IgD-negative memory B cell (primary cell): ENCODE measurements around the gene ABCG4. TPM values are rescaled to one million over a fixed set of nuclear protein-coding genes. Genes with fewer than 3 reads are reported as not detected.
"Not testable (repeated sequence)": the region's sequence is repeated elsewhere in the genome, so short reads cannot be mapped to it uniquely, and the experiment has no call there.

ENCODE experiments used
- H3K27ac Mint-ChIP-seq, 3 donors: one replicate each; pipeline ENCODE4 v1.8.0; 2020 to 2022; ENCODE audit warnings: mild to moderate bottlenecking in 3 of 3, mixed read lengths in 3 of 3, moderate library complexity in 1 of 3
- H3K27me3 Mint-ChIP-seq: one replicate; pipeline ENCODE4 v1.8.0; 2021; ENCODE audit warnings: mixed read lengths
- H3K36me3 Mint-ChIP-seq: one replicate; pipeline ENCODE4 v1.8.0; 2020; ENCODE audit warnings: mild to moderate bottlenecking, mixed read lengths
- H3K4me1 Mint-ChIP-seq, 3 donors: one replicate each; pipeline ENCODE4 v1.8.0; 2020 to 2022; ENCODE audit warnings: mixed read lengths in 3 of 3, mild to moderate bottlenecking in 1 of 3
- H3K4me3 Mint-ChIP-seq, 4 donors: one replicate each; pipeline ENCODE4 v1.8.0; 2020 to 2022; ENCODE audit warnings: mild to moderate bottlenecking in 4 of 4, mixed read lengths in 4 of 4, moderate library complexity in 3 of 4
- H3K9me3 Mint-ChIP-seq, 3 donors: one replicate each; pipeline ENCODE4 v1.8.0; 2020 to 2021; ENCODE audit warnings: mixed read lengths in 3 of 3, mild to moderate bottlenecking in 1 of 3
- polyA plus RNA-seq: library from polyadenylated mRNA; unstranded; fragments of 300-500 nt; fragmentation: Illumina TruSeq; gene quantifications from one replicate; pipeline ENCODE4 v1.2.3, GENCODE V29; 2021

The ABCG4 gene
- polyA plus RNA-seq, 1 donor from 2014 or later, result not detected

DNA sequence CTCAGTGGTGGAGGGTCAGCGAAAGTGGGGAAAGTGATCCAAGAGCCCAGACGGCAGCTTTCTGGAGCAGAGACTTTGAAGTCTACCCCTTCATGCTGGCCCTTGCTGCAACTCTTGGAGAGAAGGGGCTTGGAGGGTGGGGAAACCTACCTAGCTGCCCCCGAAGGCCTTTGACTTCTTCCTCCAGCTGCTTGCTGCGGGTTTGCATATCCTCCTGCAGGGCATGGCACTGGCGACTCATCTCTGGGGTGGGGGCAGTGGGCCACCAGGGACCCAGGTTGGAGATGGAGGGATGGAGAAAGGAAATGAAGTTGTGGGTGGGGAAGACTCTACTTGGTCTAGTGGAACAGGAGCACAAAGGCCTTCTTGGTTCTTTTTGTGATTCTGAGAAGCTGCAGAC is 44.1 kb downstream of the ABCG4 start:
- Mint-ChIP-seq H3K9me3 (no peaks in the 10 kb centered on the region), H3K27ac (no peak overlapping the region), H3K4me3 (no peak overlapping the region), H3K27me3 (peaks cover 1% of the 10 kb centered on the region), H3K36me3 (no peaks in the 10 kb centered on the region), H3K4me1 (peaks cover 3 to 5% (median 5%) of the 10 kb centered on the region in 3 donors)

DNA sequence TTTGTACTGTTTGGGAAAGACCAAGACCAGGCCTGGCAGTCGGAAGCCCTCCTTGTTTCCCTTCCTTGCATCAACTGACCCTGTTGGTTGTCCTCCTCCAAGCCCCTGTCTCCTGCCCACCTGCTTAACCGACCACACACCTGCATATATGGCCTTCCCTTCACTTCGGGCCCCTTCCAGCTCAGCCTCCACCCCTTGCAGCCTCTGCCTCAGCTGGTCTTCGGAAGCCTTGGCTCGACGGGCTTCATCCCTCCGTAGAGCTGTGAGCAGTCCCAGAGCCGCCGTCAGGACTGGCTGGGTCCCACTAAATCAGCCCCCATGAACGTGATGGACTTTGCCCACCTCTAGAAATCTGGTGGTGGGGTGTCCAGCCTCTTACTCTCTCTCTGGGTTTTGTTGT is 44.8 kb downstream of the ABCG4 start:
- Mint-ChIP-seq H3K4me1 (peaks cover 3 to 5% (median 5%) of the 10 kb centered on the region in 3 donors), H3K4me3 (no peak overlapping the region), H3K36me3 (no peaks in the 10 kb centered on the region), H3K27me3 (peaks cover 1% of the 10 kb centered on the region), H3K9me3 (no peaks in the 10 kb centered on the region), H3K27ac (no peak overlapping the region)

DNA sequence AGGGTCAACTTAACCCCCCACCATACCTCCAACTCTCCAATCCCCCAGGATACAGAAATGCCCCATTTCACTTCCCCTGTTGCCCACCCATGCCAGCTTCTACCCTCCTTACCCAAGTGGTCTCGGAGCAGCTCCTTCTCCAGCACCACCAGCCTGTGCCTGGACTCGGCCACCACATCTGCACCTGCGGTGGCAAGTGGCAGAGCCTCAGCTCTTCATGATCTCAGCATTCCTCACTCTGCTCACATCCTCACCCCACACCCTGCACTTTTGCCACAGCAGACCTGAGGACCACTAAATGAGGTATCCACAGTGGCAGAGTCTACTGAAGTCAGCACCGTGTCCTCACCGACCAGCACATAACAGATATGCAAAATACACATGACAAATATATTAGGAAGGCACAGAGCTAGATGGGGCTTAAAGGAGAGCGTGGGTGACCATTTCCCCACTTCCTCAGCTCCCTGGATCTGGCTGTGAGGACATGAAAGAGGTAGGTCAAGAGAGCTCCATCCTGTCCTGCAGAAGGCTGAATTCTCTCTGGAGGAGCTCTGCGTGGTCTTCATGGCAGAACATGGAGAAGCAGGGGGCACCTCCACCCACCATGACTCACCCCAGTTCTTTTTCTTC is 46.1 kb downstream of the ABCG4 start:
- H3K27ac Mint-ChIP-seq, result no peak overlapping the region
- peaks cover 3 to 5% (median 5%) of the 10 kb centered on the region in 3 donors for H3K4me1 Mint-ChIP-seq
- peaks cover 1% of the 10 kb centered on the region for H3K27me3 Mint-ChIP-seq

DNA sequence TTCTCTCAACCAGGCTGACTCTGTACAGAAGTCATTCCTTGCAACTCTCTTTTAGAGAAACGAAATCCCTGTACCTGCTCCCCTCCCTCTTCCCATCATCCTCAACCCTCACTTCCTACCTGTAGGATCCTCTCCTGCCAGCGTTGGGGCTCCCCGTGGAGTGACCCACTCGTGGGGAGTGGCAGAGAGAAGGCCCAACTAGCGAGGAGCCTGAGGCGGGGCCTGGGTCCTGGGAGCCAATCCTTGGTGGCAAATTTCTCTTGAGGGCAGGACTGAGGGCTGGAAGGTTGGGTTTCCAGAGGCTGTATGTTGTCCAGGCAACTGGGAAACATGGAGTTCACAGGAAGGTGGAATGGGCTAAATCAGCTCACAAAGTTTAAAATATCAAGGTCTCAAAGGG is 46.8 kb downstream of the ABCG4 start:
- H3K27me3 Mint-ChIP-seq, result peaks cover 1% of the 10 kb centered on the region
- H3K4me1 Mint-ChIP-seq, result peaks cover 3 to 5% (median 5%) of the 10 kb centered on the region in 3 donors
- no peak overlapping the region for H3K4me3 Mint-ChIP-seq
- no peaks in the 10 kb centered on the region for H3K9me3 Mint-ChIP-seq
- no peaks in the 10 kb centered on the region for H3K36me3 Mint-ChIP-seq
- H3K27ac Mint-ChIP-seq, result no peak overlapping the region

More for the DNA sequence above, 46.1 kb downstream of the ABCG4 start:
- Mint-ChIP-seq H3K36me3 (no peaks in the 10 kb centered on the region), H3K4me3 (peak overlapping the region in 2 of 4 donors; percentile 4 to 63), H3K9me3 (no peaks in the 10 kb centered on the region)

DNA sequence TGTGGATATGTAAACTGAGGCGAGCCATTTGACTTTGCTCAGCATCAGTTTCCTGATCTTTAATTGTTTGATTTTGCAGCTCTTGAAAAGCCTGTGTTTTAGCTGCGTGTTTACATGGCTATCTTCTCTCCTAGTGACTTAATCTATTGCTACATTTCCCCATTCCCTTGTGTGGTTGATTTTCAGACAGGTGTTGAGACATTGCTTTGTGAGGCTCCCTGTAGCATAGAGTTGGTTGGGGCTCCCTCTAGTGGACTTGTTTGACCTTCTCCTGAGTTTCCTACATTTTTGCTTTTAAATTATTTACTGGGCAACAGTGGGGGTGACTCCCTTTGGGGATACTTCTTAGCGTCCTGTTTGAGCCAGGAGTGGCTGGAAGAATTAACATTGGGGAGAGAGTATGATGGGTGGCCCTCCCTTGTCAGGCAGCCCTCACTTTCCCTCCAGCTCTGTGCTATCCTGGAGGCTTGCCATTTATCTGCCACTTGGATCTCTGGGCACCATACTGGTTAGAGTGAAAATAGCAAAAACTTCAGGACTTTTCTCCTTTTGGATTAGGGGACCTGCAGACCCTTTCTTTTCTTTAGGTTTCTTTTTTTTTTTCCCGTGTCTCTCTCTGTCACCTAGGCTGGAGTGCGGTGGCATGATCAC is 48.1 kb downstream of the ABCG4 start:
- Mint-ChIP-seq H3K27me3 (peaks cover 1% of the 10 kb centered on the region), H3K4me1 (peaks cover 3 to 5% (median 5%) of the 10 kb centered on the region in 3 donors), H3K4me3 (no peak overlapping the region), H3K36me3 (no peaks in the 10 kb centered on the region), H3K27ac (no peak overlapping the region), H3K9me3 (no peaks in the 10 kb centered on the region)

DNA sequence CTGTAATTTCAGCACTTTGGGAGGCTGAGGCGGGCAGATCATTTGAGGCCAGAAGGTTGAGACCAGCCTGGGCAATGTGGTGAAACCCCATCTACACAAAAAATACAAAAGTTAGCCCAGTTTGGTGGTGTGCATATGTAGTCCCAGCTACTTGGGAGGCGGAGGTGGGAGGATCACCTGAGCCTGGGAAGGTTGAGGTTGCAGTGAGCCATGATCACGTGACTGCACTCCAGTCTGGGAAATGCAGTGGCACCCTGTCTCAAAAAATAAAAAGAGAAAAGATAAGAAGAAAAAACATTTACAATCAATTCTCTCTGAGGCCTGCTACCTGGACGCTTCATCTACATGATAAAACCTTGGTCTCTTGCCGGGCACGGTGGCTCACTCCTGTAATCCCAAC is 50.1 kb downstream of the ABCG4 start:
- peaks cover 1% of the 10 kb centered on the region for H3K27me3 Mint-ChIP-seq
- peaks cover 3 to 5% (median 5%) of the 10 kb centered on the region in 3 donors for H3K4me1 Mint-ChIP-seq
- no peaks in the 10 kb centered on the region for H3K9me3 Mint-ChIP-seq
- no peak overlapping the region for H3K27ac Mint-ChIP-seq
- no peak overlapping the region for H3K4me3 Mint-ChIP-seq
- H3K36me3 Mint-ChIP-seq, result no peaks in the 10 kb centered on the region

DNA sequence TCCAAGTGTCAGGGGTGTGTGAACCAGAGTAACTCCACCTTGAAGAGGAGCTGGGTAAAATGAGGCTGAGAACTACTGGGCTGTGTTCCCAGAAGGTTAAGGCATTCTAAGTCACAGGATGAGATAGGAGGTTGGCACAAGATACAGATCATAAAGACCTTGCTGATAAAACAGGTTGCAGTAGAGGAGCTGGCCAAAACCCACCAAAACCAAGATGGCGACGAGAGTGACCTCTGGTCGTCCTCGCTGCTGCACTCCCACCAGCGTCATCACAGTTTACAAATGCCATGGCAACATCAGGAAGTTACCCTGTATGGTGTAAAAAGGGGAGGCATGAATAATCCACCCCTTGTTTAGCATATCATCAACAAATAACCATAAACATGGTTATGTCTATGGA is 52.4 kb downstream of the ABCG4 start:
- H3K27me3 Mint-ChIP-seq, H3K4me3 Mint-ChIP-seq, H3K27ac Mint-ChIP-seq, H3K9me3 Mint-ChIP-seq, H3K36me3 Mint-ChIP-seq: not testable (repeated sequence)
- peaks cover 12 to 19% (median 14%) of the 10 kb centered on the region in 3 donors for H3K4me1 Mint-ChIP-seq

DNA sequence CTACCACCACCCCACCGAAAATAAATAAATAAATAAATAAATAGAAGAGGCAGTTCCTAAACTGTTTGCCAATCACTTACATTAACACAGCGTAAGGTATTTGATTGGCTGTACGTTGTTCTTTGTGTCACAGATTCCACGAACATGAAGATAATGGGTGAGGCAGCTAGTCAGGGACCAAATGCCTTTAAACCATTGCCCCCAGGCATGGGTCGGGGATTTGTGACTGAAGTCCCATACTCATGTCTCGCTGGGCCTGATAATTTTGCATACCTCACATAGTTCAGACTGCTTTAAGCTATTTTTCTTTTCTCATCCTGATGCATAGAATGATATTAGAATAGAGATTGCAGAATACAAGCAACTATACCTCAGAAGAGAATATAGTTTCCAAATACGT is 53.7 kb downstream of the ABCG4 start:
- Mint-ChIP-seq H3K36me3 (no peaks in the 10 kb centered on the region), H3K4me1 (peaks cover 9 to 20% (median 12%) of the 10 kb centered on the region in 3 donors), H3K9me3 (no peaks in the 10 kb centered on the region), H3K4me3 (peak overlapping the region in 1 of 4 donors; percentile 72), H3K27ac (peak overlapping the region in 1 of 3 donors; percentile 18), H3K27me3 (no peaks in the 10 kb centered on the region)

DNA sequence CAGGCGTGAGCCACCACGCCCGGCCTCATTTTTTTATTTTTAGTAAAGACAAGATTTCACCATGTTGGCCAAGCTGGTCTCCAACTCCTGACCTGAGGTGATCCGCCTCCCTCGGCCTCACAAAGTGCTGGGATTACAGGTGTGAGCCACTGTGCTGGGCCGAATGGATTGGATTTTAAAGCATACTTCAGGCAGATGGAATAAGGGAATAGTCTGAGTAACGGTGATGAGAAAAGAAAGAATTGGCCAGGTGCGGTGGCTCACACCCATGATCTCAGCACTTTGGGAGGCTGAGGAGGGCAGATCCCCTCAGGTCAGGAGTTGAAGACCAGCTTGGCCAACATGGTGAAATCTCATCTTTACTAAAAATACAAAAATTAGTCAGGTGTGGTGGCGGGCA is 55.2 kb downstream of the ABCG4 start:
- Mint-ChIP-seq H3K36me3 (no peaks in the 10 kb centered on the region), H3K27me3 (no peaks in the 10 kb centered on the region), H3K4me1 (peaks cover 17 to 24% (median 22%) of the 10 kb centered on the region in 3 donors), H3K4me3 (peak overlapping the region in 1 of 4 donors; percentile 26), H3K9me3 (no peaks in the 10 kb centered on the region), H3K27ac (no peak overlapping the region)

DNA sequence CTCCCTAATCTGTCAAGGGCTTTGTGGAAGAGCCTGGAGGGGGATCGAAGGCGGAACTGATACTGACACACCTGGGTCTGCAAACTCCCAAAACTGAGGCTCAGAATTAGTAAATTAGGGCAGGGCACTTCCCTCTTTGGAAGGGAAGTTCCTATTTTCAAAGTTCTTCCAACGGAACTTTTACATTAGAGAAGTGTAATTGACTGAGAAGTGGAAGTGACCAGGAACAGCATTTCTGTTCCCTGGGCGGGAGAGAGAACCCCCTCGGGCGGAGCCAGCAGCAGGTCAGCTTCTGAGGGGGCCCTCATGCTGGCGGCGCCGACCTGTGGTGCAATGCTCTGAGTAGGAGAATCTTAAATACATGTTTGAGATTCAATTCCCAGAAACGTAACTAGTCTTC is 56.2 kb downstream of the ABCG4 start:
- Mint-ChIP-seq H3K4me3 (peak overlapping the region; percentile 51 to 99 (median 89)), H3K36me3 (no peaks in the 10 kb centered on the region), H3K4me1 (peaks cover 22 to 29% (median 27%) of the 10 kb centered on the region in 3 donors), H3K27me3 (no peaks in the 10 kb centered on the region), H3K27ac (peak overlapping the region in 2 of 3 donors; percentile 50 to 86), H3K9me3 (no peaks in the 10 kb centered on the region)

DNA sequence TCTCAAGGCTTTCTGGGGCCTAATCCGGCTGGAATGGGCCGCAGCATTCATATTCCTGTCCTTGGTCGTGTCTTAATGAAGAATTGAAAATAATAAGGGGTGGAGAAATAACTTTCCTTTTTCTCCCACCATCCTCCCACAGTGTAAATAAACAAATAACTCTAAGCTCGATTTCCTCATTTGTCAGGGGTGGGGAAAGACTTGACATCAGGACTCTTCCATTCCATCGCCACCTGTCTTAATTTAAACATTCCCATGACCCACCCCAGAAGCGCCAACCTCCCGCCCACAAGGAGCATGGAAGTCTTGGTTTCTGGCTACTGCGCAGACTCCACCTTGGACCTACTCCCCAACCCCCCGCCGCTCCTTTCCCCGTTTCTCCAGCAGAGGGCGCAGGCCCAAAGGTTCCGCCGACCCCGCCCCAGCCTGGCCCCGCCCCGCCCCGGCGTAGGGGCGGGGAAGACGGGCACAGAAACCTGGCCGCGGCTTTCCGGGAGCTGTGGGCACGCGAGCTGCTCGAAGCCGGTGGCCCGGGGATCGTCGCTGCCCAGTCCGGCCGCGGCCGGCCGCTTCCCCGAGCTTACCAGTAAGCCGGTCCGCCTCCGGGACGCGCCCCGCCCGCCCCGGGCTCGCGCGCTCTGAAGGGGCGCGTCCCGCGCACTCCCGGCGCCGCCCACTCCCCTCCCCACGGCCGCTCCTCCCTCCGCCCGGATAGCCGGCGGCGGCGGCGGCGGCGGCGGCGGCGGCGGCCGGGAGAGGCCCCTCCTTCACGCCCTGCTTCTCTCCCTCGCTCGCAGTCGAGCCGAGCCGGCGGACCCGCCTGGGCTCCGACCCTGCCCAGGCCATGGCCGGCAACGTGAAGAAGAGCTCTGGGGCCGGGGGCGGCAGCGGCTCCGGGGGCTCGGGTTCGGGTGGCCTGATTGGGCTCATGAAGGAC is 57.0 kb downstream of the ABCG4 start, which contains the start of gene CBL:
Gene CBL (plus strand): TSS at position 766 of the 937 bp plus-strand sequence. CDS start 79 bp downstream, at position 845.
- Mint-ChIP-seq H3K27ac (peak within 1 kb of the TSS; percentile 84 to 96 (median 85)), H3K27me3 (no peaks in the 10 kb centered on the region), H3K4me3 (peak within 1 kb of the TSS; percentile 92 to 99 (median 98)), H3K9me3 (no peaks in the 10 kb centered on the region), H3K4me1 (peaks cover 22 to 29% (median 27%) of the 10 kb centered on the region in 3 donors), H3K36me3 (no peaks in the 10 kb centered on the region)

DNA sequence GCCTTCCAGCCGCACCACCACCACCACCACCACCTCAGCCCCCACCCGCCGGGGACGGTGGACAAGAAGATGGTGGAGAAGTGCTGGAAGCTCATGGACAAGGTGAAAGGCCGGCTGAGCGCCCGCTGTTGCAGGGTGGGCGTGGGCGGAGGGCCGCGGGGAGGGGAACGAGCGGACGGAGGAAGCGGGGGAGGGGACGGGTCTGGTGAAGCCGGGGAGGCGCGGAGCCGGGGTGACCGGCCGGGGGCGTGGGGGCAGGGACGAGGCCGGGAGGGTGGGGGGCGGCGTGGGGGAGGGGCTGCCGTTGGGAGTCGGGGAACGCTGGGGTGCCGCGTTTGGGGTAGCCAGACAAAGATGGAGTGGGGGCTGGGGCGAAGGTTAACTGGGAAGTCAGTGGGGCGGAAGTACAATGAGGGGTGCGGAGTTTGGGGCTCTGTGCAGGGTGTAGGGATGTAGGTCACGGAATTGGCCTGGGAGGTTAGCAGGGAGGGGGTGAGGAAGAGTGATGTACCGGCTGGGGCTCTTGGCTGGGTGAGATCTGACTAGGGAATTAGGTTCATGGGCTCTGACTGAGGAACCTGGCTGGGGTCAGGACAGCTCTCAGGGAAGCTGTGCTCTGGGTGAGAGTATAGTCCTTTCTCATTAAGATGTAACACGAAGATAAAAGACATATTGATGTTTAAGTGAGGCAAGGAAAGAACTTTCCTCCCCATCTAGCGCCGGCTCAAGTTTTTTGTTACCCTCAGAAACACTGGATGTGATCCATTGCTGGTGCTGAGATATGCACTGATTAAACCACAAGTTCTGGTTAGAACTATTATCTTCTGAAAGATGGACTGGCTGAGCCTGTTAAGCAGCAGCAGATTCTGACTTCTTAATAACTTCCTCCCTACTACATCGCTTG is 57.9 kb downstream of the ABCG4 start:
- H3K4me1 Mint-ChIP-seq, result peaks cover 23 to 29% (median 27%) of the 10 kb centered on the region in 3 donors
- H3K4me3 Mint-ChIP-seq, result peak overlapping the region; percentile 92 to 99 (median 98)
- H3K27ac Mint-ChIP-seq, result peak overlapping the region; percentile 84 to 96 (median 85)
- no peaks in the 10 kb centered on the region for H3K27me3 Mint-ChIP-seq
- no peaks in the 10 kb centered on the region for H3K36me3 Mint-ChIP-seq
- H3K9me3 Mint-ChIP-seq, result no peaks in the 10 kb centered on the region

DNA sequence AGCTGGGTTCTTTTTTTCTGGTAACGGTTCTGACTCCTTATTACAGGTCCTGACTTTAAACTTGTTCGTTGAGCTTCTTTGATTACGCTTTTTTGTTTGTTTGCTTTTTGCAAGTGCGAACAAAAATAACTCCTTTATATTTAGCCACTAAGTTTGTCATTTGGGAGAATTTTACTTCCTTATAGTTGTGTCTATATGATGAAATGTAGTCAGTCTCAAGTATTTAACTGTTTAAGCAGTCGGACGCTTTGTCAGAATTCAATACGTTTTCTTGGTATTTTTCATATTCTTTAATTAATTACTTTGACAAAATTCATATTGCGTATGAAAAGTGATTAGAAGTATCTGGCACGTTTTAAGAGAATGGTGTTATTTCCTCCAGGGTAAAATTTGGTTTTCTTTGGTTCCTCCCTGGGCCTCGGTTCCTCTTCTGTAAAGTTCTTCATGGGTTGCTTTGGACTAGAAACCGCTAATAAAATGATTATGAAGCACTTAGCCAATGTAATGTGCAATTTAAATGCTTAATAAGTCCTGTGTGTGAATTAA is 58.6 kb downstream of the ABCG4 start:
- H3K27me3 Mint-ChIP-seq, result no peaks in the 10 kb centered on the region
- no peaks in the 10 kb centered on the region for H3K36me3 Mint-ChIP-seq
- H3K4me3 Mint-ChIP-seq, result peak overlapping the region; percentile 92 to 99 (median 98)
- no peaks in the 10 kb centered on the region for H3K9me3 Mint-ChIP-seq
- peak overlapping the region; percentile 84 to 96 (median 85) for H3K27ac Mint-ChIP-seq
- H3K4me1 Mint-ChIP-seq, result peaks cover 23 to 29% (median 27%) of the 10 kb centered on the region in 3 donors

DNA sequence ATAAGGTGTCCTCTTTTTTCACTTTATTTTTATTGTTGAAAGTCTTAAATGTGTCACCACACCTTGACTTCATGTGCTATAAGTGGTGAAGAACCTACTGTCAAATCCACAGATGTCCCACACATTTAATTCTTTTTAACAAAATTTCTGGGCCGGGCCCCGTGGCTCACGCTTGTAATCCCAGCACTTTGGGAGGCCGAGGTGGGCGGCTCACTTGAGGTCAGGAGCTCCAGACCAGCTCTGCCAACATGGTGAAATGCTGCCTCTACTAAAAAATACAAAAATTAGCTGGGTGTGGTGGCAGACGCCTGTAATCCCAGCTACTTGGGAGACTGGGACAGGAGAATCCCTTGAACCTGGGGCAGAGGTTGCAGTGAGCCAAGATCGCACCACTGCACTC is 60.3 kb downstream of the ABCG4 start:
- Mint-ChIP-seq H3K9me3 (no peaks in the 10 kb centered on the region), H3K27me3 (no peaks in the 10 kb centered on the region), H3K4me1 (peaks cover 26 to 35% (median 30%) of the 10 kb centered on the region in 3 donors), H3K27ac (no peak overlapping the region), H3K36me3 (no peaks in the 10 kb centered on the region), H3K4me3 (peak overlapping the region in 1 of 4 donors; percentile 42)
